ENCODE measurements around the gene SLC12A8. TPM values are rescaled to one million over a fixed set of nuclear protein-coding genes. Genes with fewer than 3 reads are reported as not detected.

Gene SLC12A8
- total RNA-seq, 1 donor from 2014 or later, result 11.8 TPM

GRCh38 chr3:125146626-125147490 is 65.7 kb downstream of the SLC12A8 start:
- peak; percentile 66 for DNase-seq
- Histone ChIP-seq H3K36me3 (no peaks in the 10 kb centered on the region), H3K9me3 (no peaks in the 10 kb centered on the region), H3K4me1 (peaks cover 73% of the 10 kb centered on the region), H3K27me3 (no peaks in the 10 kb centered on the region), H3K4me3 (no peak overlapping the region), H3K27ac (peak overlapping the region; percentile 77)
- no peak for TF ChIP-seq CTCF (IDR thresholded peaks at IDR 0.05)
- peak; percentile 56 for ATAC-seq
- intact Hi-C loops (cut with DNase I), result loop anchor here (10.0 kb wide), 1 partner anchor 92 kb away; the partner anchor contains the start of gene HEG1

GRCh38 chr3:125145751-125146475 is 66.6 kb downstream of the SLC12A8 start:
- ATAC-seq, result no peak
- peak overlapping the region; percentile 77 for H3K27ac ChIP-seq
- H3K9me3 ChIP-seq, result no peaks in the 10 kb centered on the region
- H3K27me3 ChIP-seq, result no peaks in the 10 kb centered on the region
- no peak for DNase-seq
- no peak overlapping the region for H3K4me3 ChIP-seq
- H3K36me3 ChIP-seq, result no peaks in the 10 kb centered on the region
- TF ChIP-seq CTCF (IDR thresholded peaks at IDR 0.05), result no peak
- intact Hi-C loops (cut with DNase I), result loop anchor here (10.0 kb wide), 1 partner anchor 91 kb away; the partner anchor contains the start of gene HEG1
- H3K4me1 ChIP-seq, result peaks cover 72% of the 10 kb centered on the region

GRCh38 chr3:125144653-125145314 is 67.8 kb downstream of the SLC12A8 start:
- peaks cover 72% of the 10 kb centered on the region for H3K4me1 ChIP-seq
- no peaks in the 10 kb centered on the region for H3K9me3 ChIP-seq
- no peak for DNase-seq
- intact Hi-C loops (cut with DNase I), result loop anchor here (10.0 kb wide), 1 partner anchor 90 kb away; the partner anchor contains the start of gene HEG1
- H3K27me3 ChIP-seq, result no peaks in the 10 kb centered on the region
- TF ChIP-seq CTCF (IDR thresholded peaks at IDR 0.05), result no peak
- H3K27ac ChIP-seq, result peak overlapping the region; percentile 58
- H3K36me3 ChIP-seq, result no peaks in the 10 kb centered on the region
- ATAC-seq, result no peak
- H3K4me3 ChIP-seq, result no peak overlapping the region

GRCh38 chr3:125143982-125144652 is 68.4 kb downstream of the SLC12A8 start:
- no peaks in the 10 kb centered on the region for H3K27me3 ChIP-seq
- no peak for TF ChIP-seq CTCF (IDR thresholded peaks at IDR 0.05)
- peaks cover 66% of the 10 kb centered on the region for H3K4me1 ChIP-seq
- DNase-seq (no peak), ATAC-seq (no peak)
- H3K36me3 ChIP-seq, result no peaks in the 10 kb centered on the region
- intact Hi-C loops (cut with DNase I), result loop anchor here (10.0 kb wide), 1 partner anchor 89 kb away; the partner anchor contains the start of gene HEG1
- H3K4me3 ChIP-seq, result no peak overlapping the region
- H3K9me3 ChIP-seq, result no peaks in the 10 kb centered on the region
- peak overlapping the region; percentile 58 for H3K27ac ChIP-seq

GRCh38 chr3:125143538-125143937 is 69.0 kb downstream of the SLC12A8 start:
- peaks cover 60% of the 10 kb centered on the region for H3K4me1 ChIP-seq
- intact Hi-C loops (cut with DNase I), result loop anchor here (10.0 kb wide), 1 partner anchor 89 kb away; the partner anchor contains the start of gene HEG1
- peak overlapping the region; percentile 58 for H3K27ac ChIP-seq

More at GRCh38 chr3:125143538-125143937, 69.0 kb downstream of the SLC12A8 start:
- Histone ChIP-seq H3K4me3 (no peak overlapping the region), H3K36me3 (no peaks in the 10 kb centered on the region), H3K27me3 (no peaks in the 10 kb centered on the region), H3K9me3 (no peaks in the 10 kb centered on the region)
- ATAC-seq (peak; percentile 2), DNase-seq (no peak)
- no peak for TF ChIP-seq CTCF (IDR thresholded peaks at IDR 0.05)

Data from upper lobe of right lung (tissue), 1 donor.